GM19452 (cell line): ENCODE data around the gene SEC22C.

Experiments
- ATAC-seq: cut with Tn5 transposase; IDR thresholded peaks from one replicate; pipeline ENCODE4 v1.9.1; 2021; ENCODE audit not compliant: unreplicated experiment

Gene SEC22C

GRCh38 chr3:42515391-42515916 is 66.3 kb downstream of the SEC22C start:
- no peak for ATAC-seq

GRCh38 chr3:42514876-42515275 is 66.9 kb downstream of the SEC22C start:
- no peak for ATAC-seq

GRCh38 chr3:42513521-42513920 is 68.2 kb downstream of the SEC22C start:
- no peak for ATAC-seq

- ATAC-seq = no peak
Observed at GRCh38 chr3:42513121-42513520, 68.6 kb downstream of the SEC22C start.

GRCh38 chr3:42511736-42512135 is 70.0 kb downstream of the SEC22C start:
- ATAC-seq = no peak

GRCh38 chr3:42511201-42511600 is 70.6 kb downstream of the SEC22C start:
- no peak for ATAC-seq

- ATAC-seq = no peak
Observed at GRCh38 chr3:42510325-42510724, 71.4 kb downstream of the SEC22C start.

GRCh38 chr3:42509111-42509510 is 72.7 kb downstream of the SEC22C start:
- ATAC-seq = no peak

GRCh38 chr3:42508562-42508961 is 73.2 kb downstream of the SEC22C start:
- no peak for ATAC-seq

- ATAC-seq = no peak
Observed at GRCh38 chr3:42507761-42508335, 73.9 kb downstream of the SEC22C start.

- ATAC-seq = no peak
Observed at GRCh38 chr3:42507252-42507651, 74.5 kb downstream of the SEC22C start.

GRCh38 chr3:42505849-42506410 is 75.8 kb downstream of the SEC22C start:
- no peak for ATAC-seq

GRCh38 chr3:42505128-42505848 is 76.5 kb downstream of the SEC22C start:
- ATAC-seq = no peak

- no peak for ATAC-seq
Observed at GRCh38 chr3:42504334-42505127, 77.2 kb downstream of the SEC22C start.

- no peak for ATAC-seq
Observed at GRCh38 chr3:42503957-42504333, 77.8 kb downstream of the SEC22C start.

GRCh38 chr3:42503251-42503924 is 78.4 kb downstream of the SEC22C start:
- ATAC-seq = no peak

GRCh38 chr3:42502429-42503250 is 79.1 kb downstream of the SEC22C start, which contains the start of gene VIPR1:
VIPR1 (plus strand) TSS chr3:42502643; CDS start chr3:42502736, 93 bp downstream.
- ATAC-seq = peak; percentile 95

- ATAC-seq = peak; percentile 34
Observed at GRCh38 chr3:42501681-42502428, 79.9 kb downstream of the SEC22C start.

GRCh38 chr3:42501321-42501680 is 80.5 kb downstream of the SEC22C start:
- no peak for ATAC-seq
